Forelimb muscle (tissue), 1 donor: ENCODE measurements around the gene PTGIR. TPM values are rescaled to one million over a fixed set of nuclear protein-coding genes. Genes with fewer than 3 reads are reported as not detected.
"Not testable (repeated sequence)": the region's sequence is repeated elsewhere in the genome, so short reads cannot be mapped to it uniquely, and the experiment has no call there.

Experiments
- DNase-seq: peaks from one replicate; pipeline ENCODE4 v3.0.0-alpha.2; 2013; ENCODE audit warnings: low read depth
- polyA plus RNA-seq: library from polyadenylated mRNA; unstranded; fragments of 120-200 nt; gene quantifications from one replicate; pipeline ENCODE4 v1.2.1, GENCODE V29; 2013; ENCODE audit not compliant: insufficient read length

Gene PTGIR
- polyA plus RNA-seq, 1 donor, result 3.5 TPM

DNA sequence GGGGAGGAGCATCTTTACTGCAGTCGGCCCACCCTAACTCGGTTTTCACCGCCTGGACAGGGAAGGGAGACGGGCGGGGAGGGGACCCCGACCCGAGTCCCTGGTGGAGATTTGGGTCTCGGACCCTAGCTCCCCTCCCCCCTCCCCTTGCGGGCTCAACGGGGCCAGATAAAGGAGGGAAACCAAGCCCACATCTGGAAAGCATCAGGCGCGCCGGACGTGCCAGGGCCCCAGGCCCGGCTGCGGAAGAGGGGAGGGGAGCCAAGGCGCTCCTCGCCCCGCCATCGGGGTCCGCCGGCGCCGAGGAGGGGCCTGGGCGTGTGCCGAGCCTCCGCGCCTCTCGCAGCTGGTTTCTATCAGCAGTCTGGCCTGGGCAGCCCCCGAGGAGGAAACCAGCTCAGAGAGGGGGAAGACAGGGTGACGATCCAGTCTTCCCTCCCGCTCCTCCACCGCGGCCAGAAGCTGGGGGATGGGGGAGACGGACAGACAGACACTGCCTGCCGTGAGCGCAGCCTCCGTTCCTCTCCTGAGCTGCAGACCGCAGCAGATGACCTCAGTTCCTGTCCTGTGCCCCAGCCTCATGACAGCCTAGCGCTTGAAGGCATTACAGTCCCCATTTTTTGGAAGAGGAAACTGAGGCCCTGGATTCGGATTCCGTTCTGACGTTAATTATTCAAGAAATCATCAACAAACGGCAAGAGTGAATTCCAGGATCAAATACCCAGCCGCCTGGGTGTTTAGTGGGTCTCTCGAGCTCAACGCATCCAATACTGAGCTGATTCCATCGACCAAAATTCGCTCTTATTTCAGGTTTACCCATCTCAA lies 14.7 kb upstream of the PTGIR start:
- DNase-seq, result no peak

DNA sequence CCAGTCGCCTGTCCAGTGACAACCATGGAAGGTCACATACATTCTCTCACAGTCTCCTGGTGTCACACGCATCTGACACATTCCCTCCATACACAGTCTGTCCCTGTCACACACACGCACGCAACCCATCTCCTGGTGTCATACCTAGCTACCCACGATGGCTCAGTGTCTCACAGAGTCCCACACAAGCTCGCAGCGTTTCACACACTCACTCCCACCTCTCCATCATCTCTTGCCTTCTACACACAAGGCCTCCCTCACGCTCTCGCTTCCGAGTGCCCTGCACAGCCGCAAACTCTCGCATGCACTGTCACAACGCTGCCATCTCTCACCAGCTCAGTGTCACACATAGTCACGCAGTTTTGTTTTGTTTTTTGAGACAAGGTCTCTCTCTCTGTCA lies 12.3 kb upstream of the PTGIR start:
- DNase-seq, result no peak

- DNase-seq, result no peak
Observed at GRCh38 chr19:46635920-46636761, 11.3 kb upstream of the PTGIR start, which contains the start of gene GNG8. Gene GNG8 (minus strand): TSS chr19:46636202. CDS start chr19:46634682, 1,520 bp downstream.

- DNase-seq, result no peak
Observed at GRCh38 chr19:46634656-46635218, 9.8 kb upstream of the PTGIR start.

- DNase-seq, result no peak
Observed at GRCh38 chr19:46634045-46634655, 9.3 kb upstream of the PTGIR start.

DNA sequence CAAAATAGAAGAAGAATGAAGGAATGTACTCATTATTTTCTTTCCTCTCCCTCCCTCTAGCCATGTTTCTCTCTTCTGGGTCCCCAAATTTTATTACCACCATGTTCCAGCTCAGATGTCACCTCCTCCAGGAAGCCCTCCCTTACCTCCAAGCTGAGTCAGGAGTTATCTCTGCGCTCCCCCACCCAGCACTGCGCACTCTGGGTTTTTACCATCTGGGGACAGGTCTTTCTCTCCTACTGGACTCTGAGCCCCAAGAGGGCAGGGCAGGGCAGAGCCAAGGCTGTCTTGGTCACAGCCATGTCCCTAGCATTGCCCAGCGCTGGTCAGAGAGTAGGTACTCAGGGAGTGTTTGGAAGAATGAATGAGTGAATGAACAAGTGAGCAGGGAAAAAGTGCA lies 8.2 kb upstream of the PTGIR start:
- DNase-seq, result no peak

DNA sequence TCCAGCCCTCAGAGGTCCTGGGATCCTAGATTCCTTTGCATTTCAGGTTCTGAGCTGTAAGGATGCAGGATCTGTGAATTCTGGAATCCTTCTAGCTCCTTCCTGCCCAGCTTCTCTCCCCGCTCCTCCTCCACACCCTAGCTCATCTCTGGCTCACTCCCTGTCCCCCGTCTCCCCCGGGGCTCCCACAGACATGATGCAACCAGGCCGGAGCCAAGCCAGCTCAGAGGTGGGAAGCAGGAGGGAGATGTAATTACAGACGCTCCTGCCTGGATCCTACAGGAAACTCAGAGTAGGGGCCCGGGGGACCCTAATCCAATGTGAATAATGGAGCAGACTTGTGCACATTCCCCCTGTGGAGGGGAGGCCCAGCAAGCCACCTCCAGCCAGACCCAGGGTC lies 6.6 kb upstream of the PTGIR start:
- no peak for DNase-seq

GRCh38 chr19:46630586-46631205 lies 5.8 kb upstream of the PTGIR start:
- no peak for DNase-seq

DNA sequence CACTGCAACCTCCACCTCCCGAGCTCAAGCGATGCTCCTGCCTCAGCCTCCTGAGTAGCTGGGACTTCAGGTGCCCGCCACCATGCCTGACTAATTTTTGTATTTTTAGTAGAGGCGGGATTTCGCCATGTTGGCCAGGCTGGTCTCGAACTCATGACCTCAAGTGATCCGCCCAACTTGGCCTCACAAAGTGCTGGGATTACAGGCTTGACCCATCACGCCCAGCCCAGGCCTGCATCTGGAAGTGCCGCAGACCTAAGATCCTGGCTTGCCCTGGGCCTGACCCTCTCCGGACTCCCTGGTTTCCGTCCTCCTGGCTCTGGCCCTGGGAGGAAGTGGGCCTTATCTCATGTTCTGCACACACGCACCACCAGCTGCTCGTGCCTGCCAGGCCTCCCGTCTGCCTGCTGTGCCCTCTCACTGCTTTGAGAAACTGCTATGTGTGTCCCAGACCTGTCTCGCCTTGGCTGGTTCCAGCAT lies 4.7 kb upstream of the PTGIR start:
- no peak for DNase-seq

GRCh38 chr19:46628970-46629369 lies 4.1 kb upstream of the PTGIR start:
- not testable (repeated sequence) for DNase-seq

GRCh38 chr19:46626446-46626845 lies 1.6 kb upstream of the PTGIR start:
- no peak for DNase-seq

GRCh38 chr19:46625731-46626130 lies 842 bp upstream of the PTGIR start:
- DNase-seq, result no peak

DNA sequence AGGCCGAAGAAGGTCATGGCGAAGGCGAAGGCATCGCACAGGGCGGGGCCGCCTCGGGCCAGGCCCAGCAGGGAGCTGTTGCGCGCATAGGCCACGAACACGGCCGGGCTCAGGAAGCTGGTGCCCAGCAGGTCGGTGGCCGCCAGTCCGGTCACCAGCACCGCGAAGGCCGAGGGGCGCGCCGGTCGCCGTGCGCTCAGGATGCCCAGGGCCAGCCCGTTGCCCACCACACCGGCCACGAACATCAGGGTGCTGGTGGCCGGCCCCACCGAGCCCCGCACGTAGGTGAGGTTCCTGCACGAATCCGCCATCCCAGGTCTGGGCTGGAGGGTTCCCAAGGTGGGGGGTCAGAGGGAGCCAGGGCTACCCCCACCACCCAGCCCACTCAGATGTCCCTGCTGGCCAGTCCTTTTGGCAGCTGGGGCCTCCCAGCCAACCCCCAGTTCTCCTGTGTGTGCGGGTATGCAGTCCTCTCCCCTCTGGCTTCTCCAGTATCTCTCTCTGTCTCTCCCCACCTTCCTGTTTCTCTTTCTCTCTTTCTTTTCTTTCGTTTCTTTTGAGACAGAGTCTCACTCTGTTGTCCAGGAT lies 880 bp downstream of the PTGIR start:
- DNase-seq, result no peak

DNA sequence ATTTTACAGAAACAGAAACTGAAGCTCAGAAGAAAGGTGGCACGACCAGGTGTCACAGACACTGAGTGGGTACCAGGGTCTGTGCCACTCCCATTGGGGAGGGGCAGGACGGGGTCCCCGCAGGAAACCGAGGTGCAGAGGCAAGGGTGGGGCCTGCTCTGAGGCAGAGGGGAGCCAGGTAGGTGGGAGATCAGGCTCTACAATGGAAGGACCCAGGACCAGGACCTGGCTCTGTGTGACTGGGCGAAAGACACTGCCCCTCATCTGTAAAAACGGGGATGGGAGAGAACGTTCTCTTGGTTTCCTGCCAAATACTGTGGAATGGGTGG lies 2.8 kb downstream of the PTGIR start:
- no peak for DNase-seq

DNA sequence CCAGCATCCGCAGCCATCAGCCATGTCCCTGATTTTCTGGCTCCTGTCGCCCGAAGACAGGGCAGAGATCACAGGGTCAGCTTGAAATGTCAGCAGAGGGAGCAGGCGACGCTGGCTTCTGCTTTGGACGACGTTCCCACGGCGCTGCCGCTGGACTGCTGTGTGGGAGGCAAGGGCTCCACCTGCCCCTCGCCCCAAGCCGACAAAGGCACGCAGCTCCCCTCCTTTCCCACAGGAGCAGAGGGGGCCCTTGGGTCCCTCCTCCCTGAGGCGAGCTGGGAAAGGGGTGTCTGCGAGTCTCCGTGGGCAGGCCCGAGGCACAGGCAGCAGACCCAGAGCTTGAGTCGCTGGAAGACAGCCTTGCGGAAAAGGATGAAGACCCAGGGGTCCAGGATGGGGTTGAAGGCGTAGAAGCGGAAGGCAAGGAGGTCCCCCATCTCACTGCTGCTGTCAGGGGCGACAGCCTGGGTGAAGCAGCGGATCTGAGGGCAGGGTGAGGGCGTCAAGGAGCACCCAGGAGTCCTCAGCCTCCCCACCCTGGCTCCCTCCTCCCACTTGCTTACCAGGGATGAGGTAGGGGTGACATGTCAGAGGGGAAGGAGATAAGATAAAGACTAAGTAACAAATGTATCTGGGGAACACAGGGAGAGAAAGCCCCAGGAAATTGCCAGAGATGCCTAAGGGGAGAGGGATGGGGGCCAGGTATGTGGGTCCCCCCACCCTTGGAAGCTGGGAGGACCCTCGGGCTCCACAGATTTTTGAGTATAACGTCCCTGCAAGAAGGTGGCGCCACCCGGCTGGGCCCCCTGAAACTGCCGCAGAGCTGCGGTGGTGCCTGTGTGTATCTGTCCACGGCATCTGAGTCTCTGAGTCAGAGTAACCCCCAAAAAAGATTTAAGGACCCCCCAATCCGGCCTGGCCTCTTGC lies 3.4 kb downstream of the PTGIR start:
- no peak for DNase-seq

DNA sequence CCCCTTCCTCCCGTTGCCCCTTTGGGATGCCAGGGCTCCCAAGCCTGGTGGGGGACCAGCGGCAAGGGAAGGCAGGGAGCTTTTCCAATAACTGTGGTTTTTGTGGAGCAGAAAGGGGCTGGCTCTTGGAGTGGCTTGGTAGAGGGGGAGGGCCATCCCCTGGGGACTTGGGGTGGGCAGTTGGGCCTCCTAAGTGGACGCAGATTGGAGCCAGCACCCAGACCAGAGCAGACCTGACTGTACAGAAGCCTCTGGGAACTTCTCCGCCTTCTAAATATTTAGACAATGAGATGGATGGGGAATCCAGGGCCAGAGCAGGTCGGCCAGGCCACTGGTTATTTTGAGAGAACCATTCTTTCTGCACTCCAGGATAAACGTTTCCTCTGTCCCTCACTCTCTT lies 4.2 kb downstream of the PTGIR start:
- no peak for DNase-seq

DNA sequence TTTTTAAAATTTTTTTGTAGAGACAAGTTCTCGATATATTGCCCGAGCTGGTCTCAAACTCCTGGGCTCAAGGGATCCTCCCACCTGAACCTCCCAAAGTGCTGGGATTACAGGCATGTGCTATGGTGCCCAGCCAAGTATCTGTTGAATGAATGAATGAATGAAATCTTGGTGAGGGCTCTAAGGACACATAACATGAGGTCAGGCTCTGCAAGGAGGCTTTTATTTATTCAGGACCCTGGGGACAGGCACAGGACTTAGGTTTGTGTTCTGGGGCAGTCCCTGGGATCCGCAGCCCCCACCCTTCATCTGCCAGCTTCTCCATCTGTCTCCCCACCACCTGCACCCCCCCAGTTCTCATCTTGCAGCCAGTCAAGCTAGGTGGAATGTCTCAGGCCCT lies 4.6 kb downstream of the PTGIR start:
- DNase-seq, result no peak

GRCh38 chr19:46618670-46619231 lies 6.1 kb downstream of the PTGIR start:
- DNase-seq, result no peak

DNA sequence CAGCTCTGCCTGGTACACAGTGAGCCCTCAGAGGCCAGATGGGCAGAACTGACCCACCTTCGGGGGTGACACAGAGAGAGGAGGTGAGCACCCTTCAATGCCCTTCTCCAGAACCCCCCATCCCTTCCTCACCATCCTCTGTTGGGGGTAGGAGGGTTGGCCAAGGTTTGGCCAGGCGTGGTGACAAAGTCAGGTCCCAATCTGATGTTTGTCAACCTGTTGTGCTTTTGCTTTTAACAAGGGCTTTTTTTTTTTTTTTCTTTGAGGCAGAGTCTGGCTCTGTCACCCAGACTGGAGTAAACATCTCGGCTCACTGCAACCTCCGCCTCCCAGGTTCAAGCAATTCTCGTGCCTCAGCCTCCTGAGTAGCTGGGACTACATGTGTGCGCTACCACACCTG lies 7.3 kb downstream of the PTGIR start:
- DNase-seq, result no peak
